Esophagus muscularis mucosa (tissue), 4 donors: ENCODE results near the gene LRPPRC. TPM values are rescaled to one million over a fixed set of nuclear protein-coding genes. Genes with fewer than 3 reads are reported as not detected.

ENCODE experiments used
- DNase-seq: peaks from one replicate; pipeline ENCODE4 v3.0.0-alpha.2; 2017; ENCODE audit errors: extremely low spot score
- H3K27ac ChIP-seq, 4 donors: fragments of 200-600 bp; sonication (generic); replicated peaks in 1 of 4; 1 replicate in 3 of 4; 2 replicates in 1 of 4; pipeline ENCODE4 v1.5.1; 2016 to 2019; ENCODE audit warnings: mild to moderate bottlenecking in 1 of 4
- H3K27me3 ChIP-seq, 4 donors: fragments of 200-600 bp; sonication (generic); one replicate each; pipeline versions ENCODE4 v1.5.1 to v1.6.0; 2016 to 2019
- H3K36me3 ChIP-seq, 4 donors: fragments of 200-600 bp; sonication (generic); one replicate each; pipeline ENCODE4 v1.5.1; 2016 to 2019
- H3K4me1 ChIP-seq, 4 donors: fragments of 200-600 bp; sonication (generic); one replicate each; pipeline ENCODE4 v1.5.1; 2016 to 2019
- H3K4me3 ChIP-seq, 4 donors: fragments of 200-600 bp; sonication (generic); 1 replicate in 2 of 4; 2 replicates in 2 of 4; pipeline ENCODE4 v1.5.1; 2016 to 2019; ENCODE audit warnings: mild to moderate bottlenecking in 4 of 4, moderate library complexity in 1 of 4
- H3K9me3 ChIP-seq, 4 donors: fragments of 200-600 bp; sonication (generic); 1 replicate in 3 of 4; 2 replicates in 1 of 4; pipeline ENCODE4 v1.5.1; 2016 to 2019
- EP300 ChIP-seq: sonication (generic); formaldehyde crosslinking; IDR thresholded peaks from one replicate; pipeline ENCODE4 v1.6.1; 2017; ENCODE audit warnings: antibody characterized with exemption
- POLR2A ChIP-seq: fragments of 450-650 bp; IDR thresholded peaks from one replicate; pipeline ENCODE4 v1.6.1; 2017; ENCODE audit warnings: antibody characterized with exemption, moderate library complexity, mild to moderate bottlenecking, low read depth
- POLR2AphosphoS5 ChIP-seq, 2 donors: sonication (generic); formaldehyde crosslinking; IDR thresholded peaks; one replicate each; pipeline ENCODE4 v1.6.1; 2017; ENCODE audit warnings: antibody characterized with exemption in 2 of 2
- WGBS: methylation state at CpG from one replicate; pipeline ENCODE4 v1.1.5; 2018; 5-methylcytosine and 5-hydroxymethylcytosine counted together
- intact Hi-C: fragments of 100-400 bp; cut with DNase I; formaldehyde crosslinking; loops from one replicate; pipeline ENCODE4 v1.15.1; 2023
- total RNA-seq, 4 donors: library from RNA; depleted of rRNA; stranded (reverse); fragments of >200 nt; gene quantifications; one replicate each; pipeline versions ENCODE4 v1.1.0 to v1.2.1, GENCODE V29; 2016
- TF ChIP-seq, protein P1 (sequence below), 3 experiments: fragments of 200-600 bp in 2 of 3; fragments of 450-650 bp in 1 of 3; sonication (generic) in 2 of 3; IDR thresholded peaks; one replicate each; pipeline ENCODE4 v1.5.1; 2017 to 2019; ENCODE audit warnings: antibody characterized with exemption in 3 of 3, mild to moderate bottlenecking in 2 of 3, moderate library complexity in 1 of 3

LRPPRC gene
- total RNA-seq, 4 donors from 2014 or later, result 38.4 to 44.6 (median 43.0) TPM

DNA sequence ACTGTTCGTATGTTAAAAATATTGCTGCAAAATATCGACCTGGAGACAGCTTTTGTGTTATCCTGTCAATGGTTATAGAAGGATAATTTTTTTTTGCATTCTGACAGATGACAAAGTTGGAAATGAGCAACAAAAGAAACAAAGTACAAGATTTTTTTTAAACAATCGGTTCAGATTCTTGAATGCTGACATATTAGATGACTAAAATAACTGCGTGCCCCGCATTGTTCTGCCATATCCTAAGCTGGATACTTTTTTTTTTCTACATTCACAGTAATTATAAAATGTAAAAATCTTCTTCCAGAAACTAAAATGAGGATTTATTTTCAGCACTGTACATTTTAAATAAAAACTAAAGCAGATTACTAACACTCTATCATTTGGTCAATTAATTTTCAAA is 89.9 kb downstream of the LRPPRC start:
- no peak for DNase-seq
- intact Hi-C loops, result no loop called here
- Histone ChIP-seq H3K27ac (no peak overlapping the region), H3K27me3 (no peaks in the 10 kb centered on the region), H3K36me3 (peaks cover 10 to 67% (median 28%) of the 10 kb centered on the region in 4 donors), H3K4me3 (no peak overlapping the region), H3K4me1 (no peaks in the 10 kb centered on the region), H3K9me3 (no peaks in the 10 kb centered on the region)
- WGBS, result 79% methylated on average over 5 of the region's 5 CpGs
- TF ChIP-seq, protein P1, sequence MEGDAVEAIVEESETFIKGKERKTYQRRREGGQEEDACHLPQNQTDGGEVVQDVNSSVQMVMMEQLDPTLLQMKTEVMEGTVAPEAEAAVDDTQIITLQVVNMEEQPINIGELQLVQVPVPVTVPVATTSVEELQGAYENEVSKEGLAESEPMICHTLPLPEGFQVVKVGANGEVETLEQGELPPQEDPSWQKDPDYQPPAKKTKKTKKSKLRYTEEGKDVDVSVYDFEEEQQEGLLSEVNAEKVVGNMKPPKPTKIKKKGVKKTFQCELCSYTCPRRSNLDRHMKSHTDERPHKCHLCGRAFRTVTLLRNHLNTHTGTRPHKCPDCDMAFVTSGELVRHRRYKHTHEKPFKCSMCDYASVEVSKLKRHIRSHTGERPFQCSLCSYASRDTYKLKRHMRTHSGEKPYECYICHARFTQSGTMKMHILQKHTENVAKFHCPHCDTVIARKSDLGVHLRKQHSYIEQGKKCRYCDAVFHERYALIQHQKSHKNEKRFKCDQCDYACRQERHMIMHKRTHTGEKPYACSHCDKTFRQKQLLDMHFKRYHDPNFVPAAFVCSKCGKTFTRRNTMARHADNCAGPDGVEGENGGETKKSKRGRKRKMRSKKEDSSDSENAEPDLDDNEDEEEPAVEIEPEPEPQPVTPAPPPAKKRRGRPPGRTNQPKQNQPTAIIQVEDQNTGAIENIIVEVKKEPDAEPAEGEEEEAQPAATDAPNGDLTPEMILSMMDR (IDR thresholded peaks at IDR 0.05), result no peak
- no peak for TF ChIP-seq POLR2AphosphoS5 (IDR thresholded peaks at IDR 0.05)
- TF ChIP-seq POLR2A, result no peak
- no peak for TF ChIP-seq EP300

DNA sequence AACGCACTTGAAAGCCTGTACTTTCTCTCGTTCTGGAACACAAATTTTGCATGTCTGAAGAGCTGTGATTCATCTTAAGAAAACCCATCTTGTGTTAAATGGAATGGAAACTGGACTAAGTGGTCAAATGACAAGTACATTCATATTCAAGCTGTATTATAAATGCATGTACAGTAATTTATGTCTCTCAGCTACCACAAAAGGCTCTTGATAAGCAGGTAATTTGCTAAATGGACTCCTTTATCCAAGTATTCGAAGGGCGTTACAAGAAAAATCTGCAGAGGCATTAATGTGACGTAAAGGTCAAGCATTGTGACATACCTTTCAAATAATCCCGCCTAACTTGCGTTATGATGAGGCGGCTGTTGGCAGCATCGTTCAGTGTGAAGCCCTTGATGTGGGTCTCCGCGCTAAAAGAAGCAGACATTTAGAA is 90.4 kb downstream of the LRPPRC start:
- no peaks in the 10 kb centered on the region for H3K27me3 ChIP-seq
- peaks cover 11 to 67% (median 30%) of the 10 kb centered on the region in 4 donors for H3K36me3 ChIP-seq
- no peak for DNase-seq
- H3K9me3 ChIP-seq, result no peaks in the 10 kb centered on the region
- intact Hi-C loops, result no loop called here
- TF ChIP-seq, protein P1 (IDR thresholded peaks at IDR 0.05), result no peak
- no peak for TF ChIP-seq POLR2AphosphoS5 (IDR thresholded peaks at IDR 0.05)
- no peak for TF ChIP-seq POLR2A
- TF ChIP-seq EP300, result no peak
- no peaks in the 10 kb centered on the region for H3K4me1 ChIP-seq
- no peak overlapping the region for H3K27ac ChIP-seq
- no peak overlapping the region for H3K4me3 ChIP-seq
- WGBS, result 84% methylated on average over 11 of the region's 11 CpGs

DNA sequence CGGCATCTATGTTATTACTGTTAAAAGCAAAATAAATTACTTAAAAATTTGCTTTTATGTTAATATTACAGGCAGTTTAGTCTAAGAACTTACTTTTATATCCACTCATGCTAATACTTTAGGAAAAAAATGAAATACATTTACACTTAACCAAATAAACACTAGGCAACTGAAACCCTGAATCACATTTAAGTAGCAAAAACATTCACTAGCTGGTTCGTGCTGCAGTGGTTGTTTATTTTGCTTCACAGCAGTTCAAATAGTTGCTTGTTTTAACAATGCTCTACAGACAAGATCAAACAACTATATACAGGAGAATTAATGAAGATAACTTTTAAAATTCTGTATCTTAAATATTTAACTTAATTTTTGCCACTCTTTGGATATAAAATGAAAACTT is 96.2 kb downstream of the LRPPRC start:
- TF ChIP-seq POLR2AphosphoS5 (IDR thresholded peaks at IDR 0.05) (no peak), POLR2A (no peak), EP300 (no peak)
- TF ChIP-seq, protein P1 (IDR thresholded peaks at IDR 0.05), result no peak
- Histone ChIP-seq H3K27me3 (no peaks in the 10 kb centered on the region), H3K4me3 (no peak overlapping the region), H3K36me3 (peaks cover 19 to 84% (median 46%) of the 10 kb centered on the region in 4 donors), H3K9me3 (no peaks in the 10 kb centered on the region), H3K4me1 (no peaks in the 10 kb centered on the region), H3K27ac (no peak overlapping the region)
- intact Hi-C loops, result no loop called here
- 77% methylated on average over 2 of the region's 2 CpGs for WGBS
- no peak for DNase-seq

DNA sequence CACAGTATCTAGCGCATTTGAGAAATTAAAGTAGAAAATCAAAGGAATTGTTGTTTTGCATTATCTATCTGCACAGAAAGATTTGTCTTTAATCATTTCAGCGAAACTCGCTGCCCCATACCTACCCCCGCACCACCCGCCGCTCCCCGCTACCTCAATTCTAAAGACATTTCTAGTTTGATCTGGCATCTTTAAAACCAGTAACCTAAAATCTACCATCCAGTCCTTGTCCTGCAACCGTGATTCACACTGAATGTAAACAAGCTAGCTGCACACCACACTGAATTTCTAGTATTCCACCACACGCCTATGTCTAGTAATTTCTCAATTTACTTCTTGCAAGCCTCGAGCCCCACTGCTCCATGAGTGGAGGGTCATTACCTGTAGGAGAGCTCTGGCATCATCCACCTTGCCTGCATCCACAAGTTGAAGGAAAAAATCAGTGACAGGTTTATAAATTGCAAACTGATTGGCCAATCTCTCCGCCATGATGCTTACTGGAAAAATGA is 96.9 kb downstream of the LRPPRC start:
- TF ChIP-seq POLR2AphosphoS5 (IDR thresholded peaks at IDR 0.05), result no peak
- TF ChIP-seq POLR2A, result no peak
- TF ChIP-seq EP300, result no peak
- TF ChIP-seq, protein P1 (IDR thresholded peaks at IDR 0.05), result no peak
- no peaks in the 10 kb centered on the region for H3K4me1 ChIP-seq
- WGBS, result 92% methylated on average over 11 of the region's 11 CpGs
- peaks cover 21 to 84% (median 47%) of the 10 kb centered on the region in 4 donors for H3K36me3 ChIP-seq
- no peak for DNase-seq
- no peaks in the 10 kb centered on the region for H3K27me3 ChIP-seq
- H3K9me3 ChIP-seq, result no peaks in the 10 kb centered on the region
- intact Hi-C loops, result no loop called here
- no peak overlapping the region for H3K4me3 ChIP-seq
- no peak overlapping the region for H3K27ac ChIP-seq
